ENCODE data around the gene STK32C.

GRCh38 chr10:132228616-132229015 is 79.1 kb downstream of the STK32C start:
- no peak for TF ChIP-seq CTCF (IDR thresholded peaks at IDR 0.05)
- TF ChIP-seq EZH2 (IDR thresholded peaks at IDR 0.05): no peak

Data from neural progenitor cell (in vitro differentiated cells).